Left ventricle myocardium superior (tissue), 1 donor: Measurements from ENCODE around the gene OVCH2. TPM values are rescaled to one million over a fixed set of nuclear protein-coding genes. Genes with fewer than 3 reads are reported as not detected.

Source experiments
- ATAC-seq: fragments of 200-7000 bp; cut with Tn5 transposase; one replicate; pipeline ENCODE4 v1.9.1; 2020; ENCODE audit warnings: mild to moderate bottlenecking, moderate library complexity
- DNase-seq: peaks from one replicate; pipeline ENCODE4 v3.0.0-alpha.2; 2020
- intact Hi-C: fragments of 100-400 bp; cut with micrococcal nuclease; formaldehyde crosslinking; loops from one replicate; pipeline ENCODE4 v1.11.0; 2022
- total RNA-seq: library from RNA; stranded (reverse); fragmentation: NEBNext Ultra II Directional; extraction: Animal tissue kit (Norgen Biotek cat#: 25700); gene quantifications from one replicate; pipeline ENCODE4 v1.2.1, GENCODE V29; 2021
- donor health status: DM: no; HTN: yes; CAD: no; lungs with severe emphysema.

The OVCH2 gene
- total RNA-seq, 1 donor from 2014 or later = not detected

- DNase-seq (no peak), ATAC-seq (no peak)
- intact Hi-C loops = no loop called here
Measured at GRCh38 chr11:7651140-7651551, 55.1 kb downstream of the OVCH2 start.

- no peak for DNase-seq
- intact Hi-C loops = no loop called here
- ATAC-seq = no peak
Measured at GRCh38 chr11:7648264-7648663, 58.0 kb downstream of the OVCH2 start.

- ATAC-seq (no peak), DNase-seq (no peak)
- intact Hi-C loops = no loop called here
Measured at GRCh38 chr11:7646866-7647265, 59.4 kb downstream of the OVCH2 start.

- no peak for ATAC-seq
- no peak for DNase-seq
- intact Hi-C loops = no loop called here
Measured at GRCh38 chr11:7645206-7645605, 61.1 kb downstream of the OVCH2 start.

- no peak for ATAC-seq
- intact Hi-C loops = no loop called here
- no peak for DNase-seq
Measured at GRCh38 chr11:7643314-7643713, 63.0 kb downstream of the OVCH2 start.

- DNase-seq (no peak), ATAC-seq (no peak)
- intact Hi-C loops = no loop called here
Measured at GRCh38 chr11:7642747-7643146, 63.5 kb downstream of the OVCH2 start.

GRCh38 chr11:7640816-7641215, 65.5 kb downstream of the OVCH2 start:
- DNase-seq (no peak), ATAC-seq (no peak)
- intact Hi-C loops = no loop called here

GRCh38 chr11:7639643-7640025, 66.6 kb downstream of the OVCH2 start:
- DNase-seq (no peak), ATAC-seq (no peak)
- intact Hi-C loops = no loop called here

Other genes with a start within 250 kb of the OVCH2 start
- gene OLFML1, start 221.0 kb downstream of the OVCH2 start, total RNA-seq = 5.7 TPM
- gene PPFIBP2, start 192.5 kb downstream of the OVCH2 start, total RNA-seq = 19.9 TPM
- gene CYB5R2, start 33.0 kb downstream of the OVCH2 start, total RNA-seq = 1.2 TPM
- not detected for gene OR5P2, start 90.5 kb upstream of the OVCH2 start, total RNA-seq
- gene OR5P3, start 124.4 kb upstream of the OVCH2 start, total RNA-seq = not detected
- not detected for gene OR10A6, start 224.8 kb upstream of the OVCH2 start, total RNA-seq
- not detected for gene OR10A3, start 235.2 kb upstream of the OVCH2 start, total RNA-seq